Activated B cell treated with CpG ODN at 0.5 μM for 24 hours (primary cell): ENCODE measurements around the gene OSBPL10. TPM values are rescaled to one million over a fixed set of nuclear protein-coding genes. Genes with fewer than 3 reads are reported as not detected.

Experiments
- ATAC-seq: fragments of 200-7000 bp; cut with Tn5 transposase; one replicate; pipeline ENCODE4 v1.10.0; 2021; ENCODE audit warnings: low read depth, mild to moderate bottlenecking, moderate library complexity
- CTCF ChIA-PET: fragments of 350-600 bp; sonication (Branson Sonifier 250); formaldehyde crosslinking; loops from one replicate; lab custom pipeline; 2021; ENCODE audit warnings: antibody characterized with exemption; lab: Charles Lee
- POLR2A ChIA-PET: fragments of 350-600 bp; sonication (Branson Sonifier 250); formaldehyde crosslinking; loops from one replicate; lab custom pipeline; 2021; ENCODE audit warnings: antibody characterized with exemption; lab: Charles Lee
- DNase-seq: peaks from one replicate; pipeline ENCODE4 v3.0.0; 2022
- H3K27ac Mint-ChIP-seq: one replicate; pipeline ENCODE4 v1.8.0; 2020; ENCODE audit warnings: mixed read lengths
- H3K27me3 Mint-ChIP-seq: one replicate; pipeline ENCODE4 v1.8.0; 2021; ENCODE audit warnings: mixed read lengths
- H3K36me3 Mint-ChIP-seq: one replicate; pipeline ENCODE4 v1.8.0; 2021; ENCODE audit warnings: low read depth, mixed read lengths
- H3K4me1 Mint-ChIP-seq: one replicate; pipeline ENCODE4 v1.8.0; 2021; ENCODE audit warnings: mixed read lengths
- H3K4me3 Mint-ChIP-seq: one replicate; pipeline ENCODE4 v1.8.0; 2020; ENCODE audit warnings: mild to moderate bottlenecking, mixed read lengths
- H3K9me3 Mint-ChIP-seq: one replicate; pipeline ENCODE4 v1.8.0; 2020; ENCODE audit warnings: mixed read lengths
- intact Hi-C: fragments of 100-400 bp; cut with micrococcal nuclease; formaldehyde crosslinking; loops from one replicate; pipeline ENCODE4 v1.15.1; 2024
- total RNA-seq: library from RNA; stranded (reverse); gene quantifications from 2 replicates; pipeline ENCODE4 v1.2.3, GENCODE V29; 2022
- TF ChIP-seq, protein P1 (sequence below): fragments of 200-600 bp; IDR thresholded peaks from one replicate; pipeline ENCODE4 v1.8.0; 2022; ENCODE audit warnings: antibody characterized with exemption, mild to moderate bottlenecking

OSBPL10 gene
- total RNA-seq, 1 donor from 2014 or later: 137 TPM

DNA sequence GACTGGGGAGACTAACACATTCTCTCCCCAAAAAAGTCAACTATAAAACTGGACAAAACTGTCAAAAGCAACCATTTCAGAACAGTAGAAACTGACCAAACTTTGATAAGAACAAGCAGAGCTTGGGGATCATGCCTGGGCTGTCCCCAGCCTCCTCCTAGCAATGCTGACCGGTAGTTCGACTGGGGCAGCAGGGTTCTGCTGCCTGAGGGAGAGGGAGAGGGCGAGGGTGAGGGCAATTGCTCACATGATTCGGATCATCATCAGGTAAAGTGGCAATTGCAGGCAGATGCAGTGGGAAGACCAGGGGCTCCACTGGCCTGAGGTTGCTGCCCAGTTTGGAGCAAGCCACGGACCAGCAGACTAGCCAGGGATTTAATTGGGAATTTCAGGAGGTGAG is 88.6 kb downstream of the OSBPL10 start:
- Mint-ChIP-seq H3K27ac (peak overlapping the region; percentile 57), H3K9me3 (no peaks in the 10 kb centered on the region), H3K36me3 (peaks cover 19% of the 10 kb centered on the region), H3K27me3 (no peaks in the 10 kb centered on the region), H3K4me3 (no peak overlapping the region), H3K4me1 (peaks cover 86% of the 10 kb centered on the region)
- ATAC-seq (no peak), DNase-seq (no peak)
- CTCF ChIA-PET: interaction anchor here (1.0 kb wide), 1 partner anchor 140 kb away, joined by 3 read pairs; no protein-coding TSS in a partner anchor
- TF ChIP-seq, protein P1, sequence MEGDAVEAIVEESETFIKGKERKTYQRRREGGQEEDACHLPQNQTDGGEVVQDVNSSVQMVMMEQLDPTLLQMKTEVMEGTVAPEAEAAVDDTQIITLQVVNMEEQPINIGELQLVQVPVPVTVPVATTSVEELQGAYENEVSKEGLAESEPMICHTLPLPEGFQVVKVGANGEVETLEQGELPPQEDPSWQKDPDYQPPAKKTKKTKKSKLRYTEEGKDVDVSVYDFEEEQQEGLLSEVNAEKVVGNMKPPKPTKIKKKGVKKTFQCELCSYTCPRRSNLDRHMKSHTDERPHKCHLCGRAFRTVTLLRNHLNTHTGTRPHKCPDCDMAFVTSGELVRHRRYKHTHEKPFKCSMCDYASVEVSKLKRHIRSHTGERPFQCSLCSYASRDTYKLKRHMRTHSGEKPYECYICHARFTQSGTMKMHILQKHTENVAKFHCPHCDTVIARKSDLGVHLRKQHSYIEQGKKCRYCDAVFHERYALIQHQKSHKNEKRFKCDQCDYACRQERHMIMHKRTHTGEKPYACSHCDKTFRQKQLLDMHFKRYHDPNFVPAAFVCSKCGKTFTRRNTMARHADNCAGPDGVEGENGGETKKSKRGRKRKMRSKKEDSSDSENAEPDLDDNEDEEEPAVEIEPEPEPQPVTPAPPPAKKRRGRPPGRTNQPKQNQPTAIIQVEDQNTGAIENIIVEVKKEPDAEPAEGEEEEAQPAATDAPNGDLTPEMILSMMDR: no peak
- intact Hi-C loops: no loop called here
- POLR2A ChIA-PET: interaction anchor here (1.7 kb wide), 1 partner anchor 24 kb away, joined by 3 read pairs; no protein-coding TSS in a partner anchor

DNA sequence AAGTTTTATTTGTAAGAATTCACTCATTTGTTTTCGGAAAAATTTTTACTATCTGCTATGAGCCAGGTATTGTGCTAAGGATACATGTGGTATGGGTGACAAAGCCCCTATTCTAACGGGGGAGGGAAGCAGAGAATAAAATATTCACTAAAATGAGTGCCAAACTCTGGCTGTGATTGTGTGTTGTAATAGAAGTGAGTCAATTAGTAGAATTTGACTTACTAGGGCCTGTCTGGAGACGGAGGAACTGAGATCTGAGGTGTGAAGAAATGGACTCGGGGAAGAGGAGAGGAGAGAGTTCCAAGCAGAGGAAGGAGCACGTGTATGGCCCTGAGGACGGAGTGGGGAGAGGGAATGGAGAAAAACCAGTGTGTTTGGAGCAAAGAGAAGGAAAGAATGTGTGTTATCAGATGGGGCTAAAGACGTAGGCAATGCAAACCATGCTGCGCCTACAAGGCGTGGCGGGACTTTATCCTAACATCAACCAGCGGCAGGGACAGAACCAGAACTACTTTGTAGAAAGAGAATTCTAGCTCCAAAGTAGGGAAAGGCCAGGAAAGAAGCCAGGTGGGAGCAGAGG is 89.1 kb downstream of the OSBPL10 start:
- intact Hi-C loops: loop anchor here (2.0 kb wide), 2 partner anchors 15 to 17 kb away; no protein-coding TSS in a partner anchor
- TF ChIP-seq, protein P1: no peak
- Mint-ChIP-seq H3K9me3 (no peaks in the 10 kb centered on the region), H3K27me3 (no peaks in the 10 kb centered on the region), H3K4me1 (peaks cover 86% of the 10 kb centered on the region), H3K4me3 (no peak overlapping the region), H3K27ac (peak overlapping the region; percentile 13), H3K36me3 (peaks cover 21% of the 10 kb centered on the region)
- no peak for ATAC-seq
- CTCF ChIA-PET: no interaction called here
- POLR2A ChIA-PET: interaction anchor here (1.7 kb wide), 1 partner anchor 23 kb away, joined by 3 read pairs; no protein-coding TSS in a partner anchor
- no peak for DNase-seq

DNA sequence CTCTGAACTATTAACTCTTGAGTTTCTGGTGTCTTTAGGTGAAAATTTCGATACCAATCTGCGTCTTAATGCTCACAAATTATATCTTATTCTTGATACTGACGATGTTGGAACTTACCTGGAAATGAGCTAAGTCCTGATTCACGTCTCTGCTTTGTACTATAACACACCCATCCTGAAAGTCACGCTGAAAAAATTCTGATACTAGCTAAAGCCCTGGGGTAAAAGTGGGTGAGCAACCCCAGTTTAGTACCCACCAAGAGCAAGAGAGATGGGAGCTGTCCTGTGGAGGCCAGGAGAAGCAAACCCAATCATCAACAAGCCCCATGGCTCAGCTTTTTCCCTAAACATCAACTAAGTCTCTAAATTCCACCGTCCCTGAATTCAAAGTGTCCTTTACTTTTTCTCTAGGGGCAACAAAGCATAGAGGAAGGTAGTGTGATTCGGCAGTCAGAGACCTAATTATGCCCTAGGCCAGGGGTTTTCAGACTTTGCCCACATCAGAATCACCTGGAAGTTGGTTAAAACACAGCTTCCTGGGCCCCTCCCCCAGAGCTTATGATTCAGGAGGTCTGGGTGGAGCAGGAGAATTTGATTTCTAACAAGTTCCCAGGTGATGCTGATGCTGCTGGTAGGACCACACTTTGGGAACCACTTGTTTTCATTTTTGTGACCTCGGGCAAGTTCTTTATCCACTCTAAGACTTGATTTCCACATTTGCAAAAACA is 90.2 kb downstream of the OSBPL10 start:
- Mint-ChIP-seq H3K4me3 (no peak overlapping the region), H3K27me3 (no peaks in the 10 kb centered on the region), H3K36me3 (peaks cover 23% of the 10 kb centered on the region), H3K9me3 (no peaks in the 10 kb centered on the region), H3K4me1 (peaks cover 88% of the 10 kb centered on the region), H3K27ac (peak overlapping the region; percentile 51)
- intact Hi-C loops: loop anchor here (2.0 kb wide), 2 partner anchors 14 to 18 kb away; no protein-coding TSS in a partner anchor
- DNase-seq (no peak), ATAC-seq (peak; percentile 45)
- ChIA-PET POLR2A (interaction anchor here (1.7 kb wide), 1 partner anchor 22 kb away, joined by 3 read pairs; no protein-coding TSS in a partner anchor), CTCF (interaction anchor here (1.1 to 1.3 kb wide), 2 partner anchors 91 to 253 kb away, joined by 3 read pairs; partner anchors contain the start of gene ZNF860)
- TF ChIP-seq, protein P1: no peak

- TF ChIP-seq, protein P1: no peak
- DNase-seq: no peak
- H3K4me1 Mint-ChIP-seq: peaks cover 92% of the 10 kb centered on the region
- H3K27ac Mint-ChIP-seq: peak overlapping the region; percentile 15
- H3K9me3 Mint-ChIP-seq: no peaks in the 10 kb centered on the region
- H3K27me3 Mint-ChIP-seq: no peaks in the 10 kb centered on the region
- H3K36me3 Mint-ChIP-seq: peaks cover 24% of the 10 kb centered on the region
- POLR2A ChIA-PET: interaction anchor here (0.9 kb wide), 1 partner anchor 71 kb away, joined by 4 read pairs; no protein-coding TSS in a partner anchor
- H3K4me3 Mint-ChIP-seq: peak overlapping the region; percentile 3
- intact Hi-C loops: loop anchor here (2.0 kb wide), 2 partner anchors 13 to 19 kb away; no protein-coding TSS in a partner anchor
- ATAC-seq: no peak
- CTCF ChIA-PET: interaction anchor here (1.0 to 1.3 kb wide), 3 partner anchors 38 to 254 kb away, joined by 3 read pairs; partner anchors contain the start of gene ZNF860
Measured at GRCh38 chr3:31890007-31890406, 91.1 kb downstream of the OSBPL10 start.
